Neuronal stem cell (in vitro differentiated cells): ENCODE measurements around the gene HCAR3.
A peak's percentile ranks its signal among the peaks of the same experiment; 100 is the strongest.
"Not testable (repeated sequence)": the region's sequence is repeated elsewhere in the genome, so short reads cannot be mapped to it uniquely, and the experiment has no call there.

Experiments used
- DNase-seq: peaks from one replicate; pipeline ENCODE4 v3.0.0-alpha.2; 2013; ENCODE audit warnings: low spot score
- H2AFZ ChIP-seq: one replicate; pipeline ENCODE4 v1.6.1; 2013; ENCODE audit warnings: mild to moderate bottlenecking, low read length, inconsistent platforms
- H2AK5ac ChIP-seq: 2 replicates; pipeline ENCODE4 v1.6.1; 2013; ENCODE audit warnings: low read depth, mild to moderate bottlenecking, inconsistent platforms, low read length, moderate library complexity, mixed read lengths
- H2BK120ac ChIP-seq: 2 replicates; pipeline ENCODE4 v1.6.1; 2013; ENCODE audit warnings: low read depth, mild to moderate bottlenecking, inconsistent platforms, low read length, moderate library complexity, mixed read lengths
- H2BK12ac ChIP-seq: one replicate; pipeline ENCODE4 v1.6.1; 2013; ENCODE audit warnings: low read length, inconsistent platforms
- H2BK15ac ChIP-seq: 2 replicates; pipeline ENCODE4 v1.6.1; 2013; ENCODE audit warnings: mild to moderate bottlenecking, low read length, inconsistent platforms, mixed read lengths
- H2BK5ac ChIP-seq: one replicate; pipeline ENCODE4 v1.6.1; 2013; ENCODE audit warnings: inconsistent platforms, mild to moderate bottlenecking, low read length, moderate library complexity
- H3K14ac ChIP-seq: one replicate; pipeline ENCODE4 v1.6.1; 2013; ENCODE audit warnings: low read length, inconsistent platforms
- H3K18ac ChIP-seq: 2 replicates; pipeline ENCODE4 v1.6.1; 2013; ENCODE audit warnings: low read length, inconsistent platforms
- H3K23ac ChIP-seq: 2 replicates; pipeline ENCODE4 v1.6.1; 2013; ENCODE audit warnings: low read depth, mild to moderate bottlenecking, mixed read lengths, low read length, inconsistent platforms; ENCODE audit not compliant: poor library complexity
- H3K27ac ChIP-seq: replicated peaks from 3 replicates; pipeline ENCODE4 v1.5.1; 2013; ENCODE audit warnings: low read length, inconsistent platforms
- H3K27me3 ChIP-seq, 3 experiments: 2 replicates each; pipeline ENCODE4 v1.6.1; 2013; ENCODE audit warnings: low read length in 3 of 3, mild to moderate bottlenecking in 2 of 3, inconsistent platforms in 1 of 3, low read depth in 1 of 3, mixed read lengths in 1 of 3, moderate library complexity in 1 of 3; ENCODE audit not compliant: control insufficient read depth in 3 of 3, insufficient read depth in 3 of 3
- H3K36me3 ChIP-seq, 2 donors: replicated peaks in 1 of 2; 2 replicates each; pipeline ENCODE4 v1.6.1; 2013; ENCODE audit warnings: low read length in 2 of 2; ENCODE audit not compliant: control insufficient read depth in 2 of 2, insufficient read depth in 2 of 2
- H3K4ac ChIP-seq: 2 replicates; pipeline ENCODE4 v1.6.1; 2013; ENCODE audit warnings: inconsistent platforms, mild to moderate bottlenecking, low read length, moderate library complexity
- H3K4me1 ChIP-seq, 2 donors: 1 replicate in 1 of 2; 2 replicates in 1 of 2; pipeline ENCODE4 v1.6.1; 2013; ENCODE audit warnings: low read length in 2 of 2, low read depth in 1 of 2; ENCODE audit not compliant: control insufficient read depth in 2 of 2, insufficient read depth in 1 of 2
- H3K4me2 ChIP-seq: one replicate; pipeline ENCODE4 v1.6.1; 2013; ENCODE audit warnings: mild to moderate bottlenecking, low read length, inconsistent platforms; ENCODE audit not compliant: insufficient read depth, poor library complexity, severe bottlenecking
- H3K4me3 ChIP-seq, 2 donors: 2 replicates each; pipeline ENCODE4 v1.5.1; 2013; ENCODE audit warnings: low read length in 2 of 2, mild to moderate bottlenecking in 2 of 2, inconsistent platforms in 1 of 2, moderate library complexity in 1 of 2
- H3K79me1 ChIP-seq: one replicate; pipeline ENCODE4 v1.6.1; 2013; ENCODE audit warnings: low read depth, mild to moderate bottlenecking, inconsistent platforms, low read length, moderate library complexity
- H3K9ac ChIP-seq: one replicate; pipeline ENCODE4 v1.6.1; 2013; ENCODE audit warnings: mild to moderate bottlenecking, low read depth, low read length, inconsistent platforms; ENCODE audit not compliant: poor library complexity
- H3K9me3 ChIP-seq, 2 donors: replicated peaks in 1 of 2; 2 replicates each; pipeline versions ENCODE3 to v1.6.1; 2013; ENCODE audit warnings: low read length in 2 of 2, mild to moderate bottlenecking in 2 of 2, inconsistent platforms in 1 of 2, low read depth in 1 of 2, mixed read lengths in 1 of 2, moderate library complexity in 1 of 2; ENCODE audit not compliant: control insufficient read depth in 2 of 2, insufficient read depth in 1 of 2
- H4K8ac ChIP-seq: one replicate; pipeline ENCODE4 v1.6.1; 2013; ENCODE audit warnings: low read depth, mild to moderate bottlenecking, inconsistent platforms, low read length, moderate library complexity
- H4K91ac ChIP-seq: one replicate; pipeline ENCODE4 v1.6.1; 2013; ENCODE audit warnings: low read length, low read depth, mild to moderate bottlenecking, inconsistent platforms; ENCODE audit not compliant: poor library complexity
- WGBS, 2 donors: extraction: QIAGEN DNeasy Blood & Tissue Kit; methylation state at CpG; one replicate each; pipeline ENCODE4 v1.1.7; 2013; ENCODE audit warnings: missing lambda C conversion rate in 2 of 2, mixed read lengths in 1 of 2; ENCODE audit not compliant: insufficient read length in 2 of 2, insufficient replicate concordance in 1 of 2; ENCODE audit errors: extremely low coverage in 2 of 2; 5-methylcytosine and 5-hydroxymethylcytosine counted together

The HCAR3 gene

DNA sequence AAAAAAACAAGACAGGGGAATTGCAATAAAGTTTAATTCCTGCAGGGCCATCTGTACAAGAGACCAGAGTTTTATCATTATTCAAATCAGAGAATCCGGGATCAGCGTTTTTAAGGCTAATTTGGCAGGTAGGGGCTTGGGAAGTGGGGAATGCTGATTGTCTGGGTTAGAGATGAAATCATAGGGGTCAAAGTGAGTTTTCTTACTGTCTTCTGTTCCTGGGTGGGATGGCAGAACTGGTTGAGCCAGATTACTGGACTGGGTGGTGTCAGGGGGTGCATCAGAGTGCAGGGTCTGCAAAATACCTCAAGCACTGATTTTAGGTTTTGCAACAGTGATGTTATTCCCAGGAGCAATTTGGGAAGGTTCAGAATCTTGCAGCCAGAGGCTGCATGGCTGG lies 6.3 kb downstream of the HCAR3 start:
- H3K27ac ChIP-seq, H3K18ac ChIP-seq, H3K4me2 ChIP-seq, H3K27me3 ChIP-seq, H3K9ac ChIP-seq, H3K14ac ChIP-seq, H2AK5ac ChIP-seq, H2BK120ac ChIP-seq, H3K36me3 ChIP-seq, H4K91ac ChIP-seq, H2BK5ac ChIP-seq, DNase-seq, H3K79me1 ChIP-seq, H4K8ac ChIP-seq, H2BK12ac ChIP-seq, H3K4ac ChIP-seq, H3K4me1 ChIP-seq, H2AFZ ChIP-seq, H3K4me3 ChIP-seq, H3K23ac ChIP-seq, H2BK15ac ChIP-seq, H3K9me3 ChIP-seq: not testable (repeated sequence)
- WGBS, 2 donors = no CpG with 5 or more reads among the region's 2 CpGs

DNA sequence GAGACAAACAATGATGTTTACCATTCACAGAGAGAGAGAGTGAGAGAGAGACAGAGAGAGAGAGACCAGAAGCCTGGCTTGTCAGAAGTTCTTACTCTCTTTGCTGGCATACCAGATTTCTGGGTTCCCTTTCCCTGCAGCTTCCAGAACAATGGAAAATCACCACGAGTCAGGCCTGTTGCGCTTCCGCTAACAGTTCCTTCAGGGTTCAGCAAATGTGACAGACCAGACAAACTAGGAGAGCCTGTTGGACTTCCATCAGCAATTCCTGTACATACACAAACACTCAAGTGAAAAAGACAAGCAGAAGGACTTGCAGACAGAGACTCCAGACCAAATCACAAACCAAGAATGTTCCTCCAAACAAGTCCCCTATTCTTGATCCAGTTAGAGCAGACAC lies 7.3 kb downstream of the HCAR3 start:
- not testable (repeated sequence) for H3K4me2 ChIP-seq, H4K91ac ChIP-seq, H3K4me1 ChIP-seq, H3K27ac ChIP-seq, H3K36me3 ChIP-seq, DNase-seq, H2BK5ac ChIP-seq, H3K9ac ChIP-seq, H2BK15ac ChIP-seq, H3K9me3 ChIP-seq, H3K4me3 ChIP-seq, H4K8ac ChIP-seq, H3K79me1 ChIP-seq, H2AFZ ChIP-seq, H3K4ac ChIP-seq, H2AK5ac ChIP-seq, H2BK120ac ChIP-seq, H3K23ac ChIP-seq, H3K18ac ChIP-seq, H3K14ac ChIP-seq, H2BK12ac ChIP-seq, H3K27me3 ChIP-seq
- no CpG with 5 or more reads among the region's 3 CpGs for WGBS, 2 donors

DNA sequence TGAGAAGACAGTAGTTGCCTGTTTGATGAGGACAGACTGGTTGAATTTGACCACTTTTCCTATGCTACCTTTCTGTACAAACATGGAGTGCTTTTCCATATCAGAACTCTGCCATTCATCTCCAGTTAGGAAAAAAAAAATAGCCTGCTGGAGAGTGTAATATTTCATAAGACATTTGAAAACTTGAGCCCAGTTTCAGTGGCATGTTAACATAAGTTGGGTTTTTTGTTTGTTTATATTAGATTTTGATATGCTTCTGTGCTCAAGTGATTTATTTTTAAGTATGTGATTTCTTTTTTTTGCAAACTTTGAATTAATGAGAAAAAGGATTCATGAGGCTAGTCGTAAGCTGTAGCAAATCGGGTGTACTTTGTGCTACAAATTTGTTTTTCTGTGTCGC lies 12.8 kb downstream of the HCAR3 start:
- H4K8ac ChIP-seq, H3K4me3 ChIP-seq, H3K4me1 ChIP-seq, H3K9ac ChIP-seq, H3K18ac ChIP-seq, H2AFZ ChIP-seq, H2AK5ac ChIP-seq, DNase-seq, H4K91ac ChIP-seq, H3K4me2 ChIP-seq, H2BK12ac ChIP-seq, H3K27ac ChIP-seq, H3K79me1 ChIP-seq, H3K4ac ChIP-seq, H2BK5ac ChIP-seq, H3K27me3 ChIP-seq, H2BK120ac ChIP-seq, H3K36me3 ChIP-seq, H3K23ac ChIP-seq, H3K14ac ChIP-seq, H2BK15ac ChIP-seq, H3K9me3 ChIP-seq: not testable (repeated sequence)
- no CpG with 5 or more reads among the region's 3 CpGs for WGBS, 2 donors

DNA sequence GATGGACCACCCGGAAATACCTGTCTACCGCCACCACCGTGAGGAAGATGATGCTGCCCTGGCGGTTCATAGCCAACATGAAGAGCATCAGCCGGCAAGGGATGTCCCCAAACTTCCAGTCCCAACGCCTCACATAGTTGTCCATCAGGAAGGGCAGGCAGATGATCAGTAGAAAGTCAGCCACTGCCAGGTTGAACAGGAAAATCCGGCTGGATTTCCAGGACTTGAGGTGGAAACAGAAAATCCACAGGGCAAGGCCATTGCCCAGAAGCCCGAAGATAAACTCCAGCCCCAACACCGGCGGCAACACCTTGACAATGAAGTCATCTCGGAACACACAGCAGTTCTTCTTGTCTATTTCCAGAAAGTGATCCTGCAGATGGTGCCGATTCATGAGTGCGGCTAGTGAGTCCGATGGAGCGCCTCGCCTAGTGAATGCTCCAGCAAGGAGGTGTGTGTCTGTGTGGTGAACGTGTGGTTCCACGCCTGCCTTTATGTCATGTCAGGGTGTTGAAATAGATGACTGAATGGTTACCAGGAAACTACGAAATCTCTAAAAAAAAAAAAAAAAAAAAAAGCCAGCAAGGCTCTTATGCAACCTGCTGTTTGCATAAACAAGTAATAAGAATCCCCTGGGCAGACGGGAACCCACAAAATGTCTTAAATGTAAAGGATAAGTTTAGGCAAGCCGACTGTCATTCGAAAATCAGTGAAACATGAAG lies 13.6 kb downstream of the HCAR3 start, which contains the start of gene HCAR2:
Gene HCAR2 (minus strand): TSS at position 468 of the 722 bp plus-strand sequence. CDS start 74 bp downstream, at position 394.
- peak within 1 kb of the TSS in 1 of 2 donors; percentile 54 for H3K4me3 ChIP-seq
- not testable (repeated sequence) for H3K27me3 ChIP-seq, H3K9ac ChIP-seq, H3K27ac ChIP-seq, H2BK120ac ChIP-seq, H4K91ac ChIP-seq, H3K4ac ChIP-seq, H2BK5ac ChIP-seq, H2BK12ac ChIP-seq, H4K8ac ChIP-seq, H2BK15ac ChIP-seq, H2AFZ ChIP-seq, DNase-seq, H3K23ac ChIP-seq, H3K4me1 ChIP-seq, H2AK5ac ChIP-seq, H3K4me2 ChIP-seq, H3K18ac ChIP-seq, H3K79me1 ChIP-seq, H3K36me3 ChIP-seq, H3K14ac ChIP-seq, H3K9me3 ChIP-seq
- no CpG with 5 or more reads among the region's 22 CpGs for WGBS, 2 donors
